ENCODE data around the gene CLPTM1L. TPM values are rescaled to one million over a fixed set of nuclear protein-coding genes. Genes with fewer than 3 reads are reported as not detected.

CLPTM1L gene
- total RNA-seq, 4 donors from 2014 or later = 65.0 to 165 (median 106) TPM

DNA sequence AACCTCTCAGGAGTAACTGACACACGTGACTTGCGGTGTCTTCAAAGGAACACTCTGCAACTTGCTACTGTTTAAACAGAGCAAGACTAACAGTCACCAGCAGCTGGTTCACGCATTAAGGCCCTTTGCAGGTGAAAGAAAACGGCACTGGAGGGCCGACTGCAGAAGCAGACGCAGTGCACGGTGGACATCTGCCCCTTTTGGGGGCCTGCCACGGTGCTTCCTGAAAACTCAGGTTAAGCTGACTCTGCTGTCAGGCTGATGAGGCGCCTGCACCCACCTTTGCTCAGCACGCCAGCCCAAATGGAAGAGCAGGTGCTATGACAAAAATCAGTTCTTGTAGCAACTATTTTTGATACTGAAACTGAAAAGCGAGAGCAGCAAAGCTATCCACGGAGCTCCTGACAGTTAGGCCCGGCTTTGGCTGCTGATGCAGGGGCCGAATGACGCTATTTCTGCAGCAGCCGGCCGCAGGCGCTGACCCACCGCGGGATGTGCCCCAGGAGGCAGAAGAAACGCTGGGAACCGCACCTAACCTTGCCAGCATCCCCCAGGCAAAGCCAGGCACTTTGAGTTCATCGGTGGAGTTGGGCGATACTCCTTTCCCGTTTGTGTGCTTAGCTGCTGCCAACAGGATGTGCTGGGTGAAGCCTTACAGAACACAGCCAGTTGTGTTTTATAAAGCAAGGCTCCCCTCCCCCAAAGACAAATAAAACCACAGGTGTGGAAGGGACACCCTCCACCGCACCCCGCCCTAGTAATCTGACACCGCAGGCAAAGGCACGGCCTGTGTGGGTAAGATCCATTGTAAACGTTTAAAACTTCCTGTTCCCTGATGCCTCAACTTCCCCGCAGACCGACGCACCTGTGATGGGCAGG lies 29.0 kb downstream of the CLPTM1L start:
- ATAC-seq (ENCODE audit: low FRiP score) (no peak), DNase-seq (ENCODE audit: low spot score) (no peak)
- TF ChIP-seq, protein P1, sequence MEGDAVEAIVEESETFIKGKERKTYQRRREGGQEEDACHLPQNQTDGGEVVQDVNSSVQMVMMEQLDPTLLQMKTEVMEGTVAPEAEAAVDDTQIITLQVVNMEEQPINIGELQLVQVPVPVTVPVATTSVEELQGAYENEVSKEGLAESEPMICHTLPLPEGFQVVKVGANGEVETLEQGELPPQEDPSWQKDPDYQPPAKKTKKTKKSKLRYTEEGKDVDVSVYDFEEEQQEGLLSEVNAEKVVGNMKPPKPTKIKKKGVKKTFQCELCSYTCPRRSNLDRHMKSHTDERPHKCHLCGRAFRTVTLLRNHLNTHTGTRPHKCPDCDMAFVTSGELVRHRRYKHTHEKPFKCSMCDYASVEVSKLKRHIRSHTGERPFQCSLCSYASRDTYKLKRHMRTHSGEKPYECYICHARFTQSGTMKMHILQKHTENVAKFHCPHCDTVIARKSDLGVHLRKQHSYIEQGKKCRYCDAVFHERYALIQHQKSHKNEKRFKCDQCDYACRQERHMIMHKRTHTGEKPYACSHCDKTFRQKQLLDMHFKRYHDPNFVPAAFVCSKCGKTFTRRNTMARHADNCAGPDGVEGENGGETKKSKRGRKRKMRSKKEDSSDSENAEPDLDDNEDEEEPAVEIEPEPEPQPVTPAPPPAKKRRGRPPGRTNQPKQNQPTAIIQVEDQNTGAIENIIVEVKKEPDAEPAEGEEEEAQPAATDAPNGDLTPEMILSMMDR (IDR thresholded peaks at IDR 0.05) = no peak

DNA sequence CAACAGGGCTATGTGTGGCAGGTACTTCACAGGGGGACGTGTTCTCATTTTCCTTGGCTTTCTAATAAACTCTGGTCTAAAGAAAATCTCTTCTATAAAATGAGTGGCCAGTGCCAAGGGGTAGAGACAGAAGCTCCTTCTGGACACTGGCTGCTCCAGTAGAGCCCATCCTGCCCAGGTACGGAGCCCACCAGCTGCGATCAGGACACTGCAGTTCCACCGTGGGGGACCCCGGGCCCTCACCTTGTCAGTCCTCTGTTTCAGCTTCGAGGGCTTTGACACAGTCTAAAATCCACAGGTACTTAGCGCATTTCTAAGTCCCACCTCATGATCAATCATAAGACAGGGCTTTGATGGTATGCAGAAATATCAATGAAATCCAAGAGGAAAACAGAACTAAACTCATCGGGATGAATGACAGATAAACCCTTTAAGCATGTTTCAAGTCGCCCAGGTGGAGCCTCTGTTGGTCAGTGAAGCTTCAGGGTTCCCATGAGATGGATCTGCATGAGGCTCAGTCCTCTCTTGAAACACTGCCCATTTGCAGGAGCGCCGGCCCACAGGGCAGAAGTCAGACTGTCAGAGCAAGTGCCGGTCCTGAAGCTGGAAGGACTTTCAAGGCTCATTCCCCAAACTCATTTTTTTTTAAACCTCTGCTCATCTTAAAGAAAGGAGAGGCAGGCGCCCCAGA lies 29.7 kb downstream of the CLPTM1L start:
- DNase-seq (ENCODE audit: low spot score) (no peak), ATAC-seq (ENCODE audit: low FRiP score) (no peak)

DNA sequence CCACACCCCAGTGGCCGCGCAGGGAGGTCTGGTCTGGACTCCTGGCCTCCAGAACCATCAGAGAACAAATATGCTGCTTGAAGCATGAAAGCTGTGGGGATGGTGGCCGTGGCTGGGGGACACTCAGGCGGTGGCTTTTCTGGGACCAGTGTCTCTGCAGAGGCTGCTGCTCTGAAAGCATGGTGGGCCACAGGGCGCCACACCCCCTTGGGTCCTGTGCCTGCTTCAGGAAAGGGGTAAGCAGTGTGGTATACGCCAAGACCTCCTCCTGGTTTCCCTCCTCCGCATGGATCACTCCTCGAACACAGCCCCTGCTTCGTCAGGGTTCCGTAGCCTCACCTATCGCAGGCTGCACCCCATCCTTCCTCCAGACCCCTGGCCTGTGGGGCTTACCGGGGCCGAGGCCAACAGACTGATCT lies 30.3 kb downstream of the CLPTM1L start:
- no peak for ATAC-seq (ENCODE audit: low FRiP score)
- TF ChIP-seq, protein P1 (IDR thresholded peaks at IDR 0.05) = no peak
- no peak for DNase-seq (ENCODE audit: low spot score)

More for the DNA sequence above, 29.7 kb downstream of the CLPTM1L start:
- TF ChIP-seq, protein P1 (IDR thresholded peaks at IDR 0.05) = no peak

DNA sequence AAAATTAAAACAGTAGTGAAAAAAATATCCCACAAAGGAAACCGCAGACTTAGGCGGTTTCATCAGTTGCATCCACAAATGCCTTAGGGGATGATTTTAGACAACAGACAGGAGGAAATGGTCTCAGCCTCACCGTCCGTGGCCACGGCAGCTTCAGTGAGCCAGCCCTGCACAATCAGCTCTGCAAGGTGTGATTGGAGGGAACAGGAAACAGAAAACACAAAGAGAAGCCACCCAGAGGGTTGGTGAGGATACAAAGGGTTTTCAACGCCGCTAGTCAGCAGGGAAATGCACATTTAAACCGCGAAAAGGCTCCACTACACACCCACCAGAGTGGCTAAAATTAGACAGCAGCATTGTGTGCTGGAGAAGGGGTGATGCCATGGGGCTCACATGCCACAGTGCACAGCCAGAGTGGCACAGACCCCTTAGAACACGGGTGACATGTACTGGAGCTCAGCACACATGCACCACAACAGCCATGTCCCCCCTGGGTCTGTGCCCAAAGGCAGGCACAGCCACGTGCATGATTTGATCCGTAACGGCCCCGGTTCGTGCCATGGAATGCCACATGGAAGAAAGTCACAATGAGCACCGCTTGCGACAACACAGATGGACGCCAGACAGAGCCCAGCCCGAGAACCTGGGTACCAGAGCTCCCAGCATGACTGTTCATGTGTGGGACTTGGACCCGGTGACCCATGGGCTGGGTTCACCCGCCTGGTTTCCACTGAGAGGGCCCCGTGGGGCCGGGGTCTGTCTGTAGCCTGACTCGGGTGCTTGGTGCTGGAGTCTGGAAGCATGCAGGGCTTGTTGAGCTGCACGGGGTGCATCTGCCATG lies 31.7 kb downstream of the CLPTM1L start:
- DNase-seq (ENCODE audit: low spot score) (no peak), ATAC-seq (ENCODE audit: low FRiP score) (no peak)
- TF ChIP-seq, protein P1 (IDR thresholded peaks at IDR 0.05) = no peak

DNA sequence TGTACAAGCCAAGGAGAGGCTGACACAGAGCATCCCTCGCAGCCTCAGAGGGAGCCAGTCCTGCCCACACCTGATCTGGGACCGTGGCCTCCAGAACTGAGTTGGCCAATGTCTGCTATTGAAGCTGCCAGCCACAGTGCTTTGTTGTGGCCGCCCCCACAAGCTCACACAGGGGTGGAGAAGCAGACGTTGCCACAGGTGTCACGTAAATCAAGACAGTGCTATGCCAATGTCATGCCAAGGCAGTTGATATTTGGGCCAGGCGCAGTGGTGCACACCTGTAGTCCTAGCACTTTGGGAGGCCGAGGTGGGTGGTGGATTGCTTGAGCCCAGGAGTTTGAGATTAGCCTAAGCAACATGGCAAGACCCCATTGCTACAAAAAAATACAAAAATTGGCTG lies 32.7 kb downstream of the CLPTM1L start:
- TF ChIP-seq, protein P1 (IDR thresholded peaks at IDR 0.05) = no peak
- no peak for ATAC-seq (ENCODE audit: low FRiP score)
- DNase-seq (ENCODE audit: low spot score) = no peak

DNA sequence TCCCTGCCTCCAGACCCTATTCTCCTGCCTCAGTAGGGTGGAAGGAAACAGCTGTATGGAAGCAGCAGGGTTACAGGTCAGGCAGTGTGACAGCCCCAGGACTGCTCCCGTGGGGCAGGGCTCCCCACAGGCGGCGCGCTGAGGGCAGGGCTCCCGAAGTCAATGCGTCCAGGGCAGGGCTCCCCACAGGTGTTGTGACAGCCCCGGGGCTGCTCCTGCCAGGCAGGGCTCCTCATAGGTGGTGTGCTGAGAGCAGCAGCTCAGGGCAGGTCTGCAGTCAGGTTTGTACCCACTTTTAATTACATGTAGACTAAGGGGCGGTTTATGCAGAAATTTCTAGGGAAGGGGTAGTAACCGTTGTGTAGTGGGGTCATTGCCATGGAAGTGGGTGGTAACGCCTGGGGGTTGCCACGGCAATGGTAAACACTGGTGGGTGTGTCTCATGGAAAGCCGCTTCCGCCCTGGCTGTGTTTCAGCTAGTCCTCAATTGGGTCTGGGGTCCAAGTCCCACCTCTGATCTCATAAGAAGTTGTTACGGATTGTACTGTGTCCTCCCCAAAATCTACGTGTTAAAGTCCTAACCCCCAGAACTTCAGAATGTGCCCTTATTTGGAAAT lies 33.4 kb downstream of the CLPTM1L start:
- TF ChIP-seq, protein P1 (IDR thresholded peaks at IDR 0.05) = no peak
- no peak for DNase-seq (ENCODE audit: low spot score)
- no peak for ATAC-seq (ENCODE audit: low FRiP score)

Data from omental fat pad (tissue), 4 donors.